Parathyroid adenoma (tissue), 2 donors: ENCODE measurements around the gene RAB3A.

ENCODE experiments used
- H2AFZ ChIP-seq: fragments of 300-600 bp; sonication (generic); one replicate; pipeline ENCODE4 v1.7.0; 2017; ENCODE audit warnings: antibody characterized with exemption, mild to moderate bottlenecking
- H3K27ac ChIP-seq: fragments of 300-600 bp; sonication (generic); one replicate; pipeline ENCODE4 v1.7.0; 2017
- H3K27me3 ChIP-seq: fragments of 300-600 bp; sonication (generic); one replicate; pipeline ENCODE4 v1.7.0; 2017; ENCODE audit warnings: low read length; ENCODE audit not compliant: control insufficient read depth, insufficient read depth
- H3K36me3 ChIP-seq: fragments of 300-600 bp; sonication (generic); one replicate; pipeline ENCODE4 v1.7.0; 2017; ENCODE audit warnings: low read length; ENCODE audit not compliant: control insufficient read depth, insufficient read depth
- H3K4me1 ChIP-seq: fragments of 300-600 bp; sonication (generic); one replicate; pipeline ENCODE4 v1.7.0; 2017; ENCODE audit warnings: control low read depth
- H3K4me2 ChIP-seq: fragments of 300-600 bp; sonication (generic); one replicate; pipeline ENCODE4 v1.7.0; 2017; ENCODE audit warnings: low read length
- H3K4me3 ChIP-seq: fragments of 300-600 bp; sonication (generic); one replicate; pipeline ENCODE4 v1.7.0; 2017; ENCODE audit warnings: low read depth, low read length
- H3K79me2 ChIP-seq: fragments of 300-600 bp; sonication (generic); one replicate; pipeline ENCODE4 v1.7.0; 2017; ENCODE audit warnings: control low read depth
- H3K9ac ChIP-seq: fragments of 300-600 bp; sonication (generic); one replicate; pipeline ENCODE4 v1.7.0; 2017; ENCODE audit warnings: mild to moderate bottlenecking
- H3K9me3 ChIP-seq: fragments of 300-600 bp; sonication (generic); one replicate; pipeline ENCODE4 v1.7.0; 2017; ENCODE audit warnings: low read length; ENCODE audit not compliant: control insufficient read depth
- TF ChIP-seq, protein P1 (sequence below): fragments of 300-600 bp; sonication (generic); IDR thresholded peaks from one replicate; pipeline ENCODE4 v1.7.0; 2017; ENCODE audit warnings: antibody characterized with exemption, mild to moderate bottlenecking
- donor health status: primary hyperparathyroidism.

Gene RAB3A

DNA sequence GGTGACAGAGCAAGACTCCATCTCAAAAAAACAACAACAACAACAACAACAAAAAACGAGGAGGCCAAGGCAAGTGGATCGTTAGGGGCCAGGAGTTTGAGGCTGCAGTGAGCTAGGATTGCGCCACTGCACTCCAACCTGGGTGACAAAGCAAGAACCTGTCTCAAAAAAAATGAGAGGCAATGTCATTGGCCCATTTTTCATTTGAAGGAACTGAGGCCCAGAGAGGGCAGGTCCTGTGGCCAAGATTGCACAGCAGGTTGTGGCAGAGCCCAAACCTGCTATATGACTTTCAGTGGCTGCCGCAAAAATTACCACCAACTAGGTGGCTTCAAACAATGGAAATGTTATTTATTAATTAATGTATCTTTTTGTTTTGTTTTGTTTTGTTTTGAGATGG, 45.4 kb downstream of the RAB3A start:
- TF ChIP-seq, protein P1, sequence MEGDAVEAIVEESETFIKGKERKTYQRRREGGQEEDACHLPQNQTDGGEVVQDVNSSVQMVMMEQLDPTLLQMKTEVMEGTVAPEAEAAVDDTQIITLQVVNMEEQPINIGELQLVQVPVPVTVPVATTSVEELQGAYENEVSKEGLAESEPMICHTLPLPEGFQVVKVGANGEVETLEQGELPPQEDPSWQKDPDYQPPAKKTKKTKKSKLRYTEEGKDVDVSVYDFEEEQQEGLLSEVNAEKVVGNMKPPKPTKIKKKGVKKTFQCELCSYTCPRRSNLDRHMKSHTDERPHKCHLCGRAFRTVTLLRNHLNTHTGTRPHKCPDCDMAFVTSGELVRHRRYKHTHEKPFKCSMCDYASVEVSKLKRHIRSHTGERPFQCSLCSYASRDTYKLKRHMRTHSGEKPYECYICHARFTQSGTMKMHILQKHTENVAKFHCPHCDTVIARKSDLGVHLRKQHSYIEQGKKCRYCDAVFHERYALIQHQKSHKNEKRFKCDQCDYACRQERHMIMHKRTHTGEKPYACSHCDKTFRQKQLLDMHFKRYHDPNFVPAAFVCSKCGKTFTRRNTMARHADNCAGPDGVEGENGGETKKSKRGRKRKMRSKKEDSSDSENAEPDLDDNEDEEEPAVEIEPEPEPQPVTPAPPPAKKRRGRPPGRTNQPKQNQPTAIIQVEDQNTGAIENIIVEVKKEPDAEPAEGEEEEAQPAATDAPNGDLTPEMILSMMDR = no peak
- no peak overlapping the region for H3K4me3 ChIP-seq
- no peaks in the 10 kb centered on the region for H3K27me3 ChIP-seq
- H3K36me3 ChIP-seq = no peaks in the 10 kb centered on the region
- H2AFZ ChIP-seq = no peak overlapping the region
- peaks cover 30% of the 10 kb centered on the region for H3K4me1 ChIP-seq
- H3K4me2 ChIP-seq = no peak overlapping the region
- no peaks in the 10 kb centered on the region for H3K9me3 ChIP-seq
- no peak overlapping the region for H3K9ac ChIP-seq
- no peak overlapping the region for H3K27ac ChIP-seq
- H3K79me2 ChIP-seq = peaks cover 9% of the 10 kb centered on the region

DNA sequence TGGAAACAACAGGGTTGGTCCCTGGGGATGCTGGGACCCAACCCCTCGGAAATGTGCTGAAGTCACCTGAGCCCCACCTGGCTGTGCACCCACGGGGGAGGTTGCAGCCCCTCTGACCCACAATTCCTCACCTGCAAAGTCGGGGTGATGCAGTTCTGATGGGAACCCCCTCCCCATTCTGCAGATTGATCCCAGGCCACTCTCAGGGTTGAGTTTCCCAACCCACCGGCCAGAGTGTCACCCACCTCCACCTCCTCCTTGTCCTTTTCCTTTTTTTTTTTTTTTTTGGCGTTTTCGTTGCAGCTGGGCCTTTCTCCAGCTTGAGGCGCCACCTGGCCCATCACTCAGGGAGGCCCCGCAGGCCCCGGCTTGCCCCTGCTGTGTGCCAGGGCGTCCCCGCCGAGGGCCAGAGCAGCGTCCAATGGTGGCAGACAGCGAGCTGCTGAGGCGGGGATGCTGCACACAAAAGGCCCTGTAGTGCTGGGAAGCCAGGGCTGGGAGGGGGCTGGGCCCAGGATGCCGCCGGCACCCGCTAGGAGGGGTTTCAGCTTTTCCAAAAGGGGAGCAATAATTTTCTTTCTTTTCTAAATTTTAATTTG, 46.3 kb downstream of the RAB3A start:
- Histone ChIP-seq H2AFZ (no peak overlapping the region), H3K4me3 (no peak overlapping the region), H3K79me2 (peaks cover 9% of the 10 kb centered on the region), H3K4me2 (no peak overlapping the region), H3K27me3 (no peaks in the 10 kb centered on the region), H3K36me3 (no peaks in the 10 kb centered on the region), H3K9me3 (no peaks in the 10 kb centered on the region), H3K4me1 (peaks cover 30% of the 10 kb centered on the region), H3K9ac (no peak overlapping the region), H3K27ac (peak overlapping the region; percentile 86)
- TF ChIP-seq, protein P1 = no peak

DNA sequence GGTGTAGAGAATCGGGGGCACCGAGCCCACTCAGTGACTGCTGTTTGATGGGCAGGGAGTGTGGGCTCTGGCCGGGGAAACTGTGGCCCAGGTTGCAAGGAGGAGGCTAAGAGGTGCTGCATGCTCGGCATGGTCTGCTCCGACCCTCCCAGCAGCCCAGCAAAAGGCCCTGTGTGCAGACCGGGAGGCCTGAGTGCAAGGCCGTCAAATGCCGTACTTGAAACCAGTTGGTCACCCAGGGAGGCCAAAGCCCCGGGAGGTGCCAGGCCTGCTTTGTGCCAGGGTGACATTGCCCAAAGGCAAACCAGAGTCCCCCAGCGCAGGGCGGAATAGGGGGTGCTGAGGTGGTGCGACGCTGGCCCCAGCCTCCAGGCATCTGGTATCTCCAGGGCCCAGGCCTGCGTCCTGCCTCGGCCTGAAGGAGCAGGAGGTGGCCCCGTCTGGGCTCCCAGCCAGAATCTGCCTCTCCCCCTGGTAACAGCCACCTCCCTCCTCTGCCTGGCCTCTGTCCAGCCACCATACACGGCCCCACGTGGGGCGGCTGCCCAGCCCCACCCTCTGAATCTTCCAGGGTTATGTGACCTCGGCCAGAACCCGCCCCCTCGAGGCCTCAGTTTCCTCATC, 46.9 kb downstream of the RAB3A start:
- Histone ChIP-seq H3K79me2 (peaks cover 7% of the 10 kb centered on the region), H3K4me2 (peak overlapping the region; percentile 45), H2AFZ (peak overlapping the region; percentile 61), H3K27me3 (no peaks in the 10 kb centered on the region), H3K9ac (peak overlapping the region; percentile 31), H3K4me3 (no peak overlapping the region), H3K9me3 (no peaks in the 10 kb centered on the region), H3K4me1 (peaks cover 31% of the 10 kb centered on the region), H3K27ac (peak overlapping the region; percentile 86), H3K36me3 (no peaks in the 10 kb centered on the region)
- TF ChIP-seq, protein P1 = no peak

DNA sequence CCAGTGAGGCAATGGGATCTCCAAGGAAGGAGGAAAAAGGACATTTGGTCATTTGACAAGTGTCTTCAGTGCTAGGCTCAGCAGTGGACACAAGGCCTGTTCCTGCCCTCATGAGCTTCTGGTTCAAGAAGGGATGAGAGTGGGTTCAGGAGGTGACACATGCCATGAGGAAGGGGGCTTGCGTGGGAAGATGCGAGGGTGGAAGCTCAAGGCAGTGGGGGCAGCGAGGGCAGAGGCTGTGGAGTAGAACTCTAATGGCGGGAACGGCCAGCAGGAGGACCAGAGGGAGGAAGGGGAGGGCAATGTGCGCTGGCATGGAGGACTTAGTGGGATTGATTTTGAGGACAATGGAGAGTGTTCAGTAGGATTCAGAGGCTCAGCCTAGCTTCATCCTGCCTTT, 47.6 kb downstream of the RAB3A start:
- H3K36me3 ChIP-seq = no peaks in the 10 kb centered on the region
- H3K27me3 ChIP-seq = no peaks in the 10 kb centered on the region
- no peak overlapping the region for H3K4me3 ChIP-seq
- H3K4me2 ChIP-seq = peak overlapping the region; percentile 45
- peaks cover 31% of the 10 kb centered on the region for H3K4me1 ChIP-seq
- peaks cover 3% of the 10 kb centered on the region for H3K79me2 ChIP-seq
- no peaks in the 10 kb centered on the region for H3K9me3 ChIP-seq
- peak overlapping the region; percentile 86 for H3K27ac ChIP-seq
- no peak overlapping the region for H3K9ac ChIP-seq
- H2AFZ ChIP-seq = no peak overlapping the region
- TF ChIP-seq, protein P1 = no peak
